Measurements from ENCODE around the gene HMGCLL1.

DNA sequence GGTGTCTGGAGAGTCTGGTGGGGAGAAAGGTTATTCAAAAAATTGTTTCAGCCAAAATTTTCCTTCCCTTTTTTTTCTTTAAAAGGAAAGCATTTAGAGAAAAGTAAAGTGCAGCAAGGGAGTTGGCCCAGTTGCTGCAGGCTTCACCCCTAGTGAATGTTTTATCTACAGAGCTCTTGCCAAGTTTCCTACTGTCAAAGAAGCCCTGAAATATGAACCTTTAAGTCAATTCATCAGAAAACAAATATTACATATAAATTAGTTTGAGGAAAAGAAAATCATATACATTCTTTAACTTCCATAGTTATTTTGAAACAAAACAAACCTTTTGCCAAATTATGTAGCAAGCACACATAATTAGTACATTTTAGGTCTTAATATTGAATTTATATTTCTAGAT lies 25.0 kb upstream of the HMGCLL1 start:
- TF ChIP-seq, protein P1, sequence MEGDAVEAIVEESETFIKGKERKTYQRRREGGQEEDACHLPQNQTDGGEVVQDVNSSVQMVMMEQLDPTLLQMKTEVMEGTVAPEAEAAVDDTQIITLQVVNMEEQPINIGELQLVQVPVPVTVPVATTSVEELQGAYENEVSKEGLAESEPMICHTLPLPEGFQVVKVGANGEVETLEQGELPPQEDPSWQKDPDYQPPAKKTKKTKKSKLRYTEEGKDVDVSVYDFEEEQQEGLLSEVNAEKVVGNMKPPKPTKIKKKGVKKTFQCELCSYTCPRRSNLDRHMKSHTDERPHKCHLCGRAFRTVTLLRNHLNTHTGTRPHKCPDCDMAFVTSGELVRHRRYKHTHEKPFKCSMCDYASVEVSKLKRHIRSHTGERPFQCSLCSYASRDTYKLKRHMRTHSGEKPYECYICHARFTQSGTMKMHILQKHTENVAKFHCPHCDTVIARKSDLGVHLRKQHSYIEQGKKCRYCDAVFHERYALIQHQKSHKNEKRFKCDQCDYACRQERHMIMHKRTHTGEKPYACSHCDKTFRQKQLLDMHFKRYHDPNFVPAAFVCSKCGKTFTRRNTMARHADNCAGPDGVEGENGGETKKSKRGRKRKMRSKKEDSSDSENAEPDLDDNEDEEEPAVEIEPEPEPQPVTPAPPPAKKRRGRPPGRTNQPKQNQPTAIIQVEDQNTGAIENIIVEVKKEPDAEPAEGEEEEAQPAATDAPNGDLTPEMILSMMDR (IDR thresholded peaks at IDR 0.05) = no peak
- TF ChIP-seq POLR2A (IDR thresholded peaks at IDR 0.05) = no peak

Measured in lower leg skin (tissue), 3 donors.